HCT116 (cell line): ENCODE measurements around the gene FAM50A. TPM values are rescaled to one million over a fixed set of nuclear protein-coding genes. Genes with fewer than 3 reads are reported as not detected.

Source experiments
- ATAC-seq: fragments of 200-7000 bp; cut with Tn5 transposase; 2 replicates; pipeline ENCODE4 v1.9.1; 2020; ENCODE audit warnings: mild to moderate bottlenecking, moderate library complexity
- BruUV-seq: library from RNA; stranded (reverse); fragments of 400-500 nt; replicated peaks from 2 replicates; lab custom pipeline; 2021; lab: Mats Ljungman, UMichigan
- CTCF ChIA-PET: fragments of 300-600 bp; sonication (Branson Sonifier 250); formaldehyde crosslinking; loops from one replicate; lab custom pipeline; 2021; ENCODE audit warnings: antibody characterized with exemption; lab: Charles Lee
- POLR2A ChIA-PET: fragments of 300-600, 350-600 bp; sonication (Branson Sonifier 250); formaldehyde crosslinking; loops from one replicate; lab custom pipeline; 2021; ENCODE audit warnings: antibody characterized with exemption; lab: Charles Lee
- RAD21 ChIA-PET, 2 experiments: fragments of 300-600 bp; sonication (Branson Sonifier 250); formaldehyde crosslinking; loops; one replicate each; lab custom pipeline; 2023; ENCODE audit warnings: low total read pairs in 2 of 2; ENCODE audit not compliant: uncharacterized antibody in 2 of 2, unreplicated experiment in 2 of 2, low non-redundant PET in 1 of 2; lab: Charles Lee
- DNase-seq: peaks from one replicate; pipeline ENCODE4 v3.0.0-alpha.2; 2010; ENCODE audit warnings: low read depth, low spot score
- H2AFZ ChIP-seq: fragments of 200-600 bp; shearing (Covaris generic), sonication (generic); 2 replicates; pipeline ENCODE4 v1.6.1; 2017; ENCODE audit warnings: low read depth, mixed run types, mixed read lengths, antibody characterized with exemption, low read length; ENCODE audit not compliant: poor library complexity, severe bottlenecking
- H3K27ac ChIP-seq: 2 replicates; pipeline ENCODE4 v1.5.1; 2012; ENCODE audit warnings: low read depth, low read length
- H3K27me3 ChIP-seq: fragments of 200-600 bp; sonication (generic); 2 replicates; pipeline ENCODE4 v1.6.1; 2016; ENCODE audit warnings: mixed run types, low read length, mixed read lengths; ENCODE audit not compliant: insufficient read depth
- H3K36me3 ChIP-seq, 2 experiments: fragments of 200-500 bp in 1 of 2; fragments of 200-600 bp in 1 of 2; sonication (Bioruptor generic) in 1 of 2; sonication (generic) in 1 of 2; 2 replicates each; pipeline versions ENCODE4 v1.5.1 to v1.6.1; 2014 to 2016; ENCODE audit warnings: low read length in 2 of 2, inconsistent platforms in 1 of 2, mixed read lengths in 1 of 2, mixed run types in 1 of 2; ENCODE audit not compliant: insufficient read depth in 2 of 2, control insufficient read depth in 1 of 2
- H3K4me1 ChIP-seq, 2 experiments: fragments of 200-600 bp in 1 of 2; sonication (generic) in 1 of 2; 2 replicates each; pipeline versions ENCODE4 v1.5.1 to v1.6.1; 2012 to 2017; ENCODE audit warnings: low read length in 2 of 2, inconsistent platforms in 1 of 2, mild to moderate bottlenecking in 1 of 2, mixed read lengths in 1 of 2, mixed run types in 1 of 2, moderate library complexity in 1 of 2; ENCODE audit not compliant: insufficient read depth in 2 of 2, control insufficient read depth in 1 of 2
- H3K4me2 ChIP-seq: fragments of 200-600 bp; sonication (generic); 2 replicates; pipeline ENCODE4 v1.6.1; 2017; ENCODE audit warnings: mixed run types, low read length, mixed read lengths
- H3K4me3 ChIP-seq, 2 experiments: fragments of 200-600 bp in 1 of 2; sonication (generic) in 1 of 2; replicated peaks in 1 of 2; 2 replicates each; pipeline ENCODE4 v1.5.1; 2011 to 2016; ENCODE audit warnings: low read length in 2 of 2, control low read depth in 1 of 2, low read depth in 1 of 2, mild to moderate bottlenecking in 1 of 2, mixed read lengths in 1 of 2, mixed run types in 1 of 2
- H3K79me2 ChIP-seq: fragments of 200-600 bp; sonication (generic); 2 replicates; pipeline ENCODE4 v1.6.1; 2017; ENCODE audit warnings: mild to moderate bottlenecking, mixed run types, low read length, moderate library complexity, mixed read lengths; ENCODE audit not compliant: insufficient read depth
- H3K9ac ChIP-seq: fragments of 200-600 bp; sonication (generic); 2 replicates; pipeline ENCODE4 v1.6.1; 2016; ENCODE audit warnings: low read length, mixed read lengths
- H3K9me2 ChIP-seq: fragments of 200-600 bp; sonication (generic), shearing (Covaris generic); 2 replicates; pipeline ENCODE4 v1.6.1; 2017; ENCODE audit warnings: mixed run types, mild to moderate bottlenecking, moderate library complexity; ENCODE audit not compliant: insufficient read depth
- H3K9me3 ChIP-seq, 2 experiments: fragments of 200-500 bp in 1 of 2; fragments of 200-600 bp in 1 of 2; sonication (Bioruptor generic) in 1 of 2; sonication (generic) in 1 of 2; 2 replicates each; pipeline ENCODE4 v1.6.1; 2014 to 2017; ENCODE audit warnings: low read length in 2 of 2, mixed read lengths in 2 of 2, inconsistent platforms in 1 of 2, low read depth in 1 of 2, mild to moderate bottlenecking in 1 of 2, mixed run types in 1 of 2, moderate library complexity in 1 of 2; ENCODE audit not compliant: control insufficient read depth in 1 of 2, insufficient read depth in 1 of 2
- H4K20me1 ChIP-seq: fragments of 200-600 bp; sonication (generic), shearing (Covaris generic); 2 replicates; pipeline ENCODE4 v1.6.1; 2017; ENCODE audit warnings: mixed run types, mild to moderate bottlenecking, moderate library complexity; ENCODE audit not compliant: insufficient read depth
- CEBPB ChIP-seq: IDR thresholded peaks from 2 replicates; pipeline ENCODE4 v1.6.1; 2012; ENCODE audit warnings: low read depth
- CTCF ChIP-seq, 3 experiments: fragments of 200-600 bp in 1 of 3; sonication (generic) in 1 of 3; IDR thresholded peaks in 2 of 3; conservative IDR thresholded peaks in 1 of 3; 2 replicates each; pipeline ENCODE4 v1.5.1; 2012 to 2017; ENCODE audit warnings: low read depth in 2 of 3, low read length in 2 of 3, antibody characterized with exemption in 1 of 3, borderline replicate concordance in 1 of 3, control low read depth in 1 of 3, mild to moderate bottlenecking in 1 of 3, mixed read lengths in 1 of 3, mixed run types in 1 of 3, moderate library complexity in 1 of 3; ENCODE audit not compliant: insufficient read depth in 1 of 3
- EGR1 ChIP-seq: IDR thresholded peaks from 2 replicates; pipeline ENCODE4 v1.6.1; 2012; ENCODE audit warnings: low read depth
- EZH2 ChIP-seq: fragments of 200-600 bp; sonication (generic); IDR thresholded peaks from 2 replicates; pipeline ENCODE4 v1.6.1; 2017; ENCODE audit warnings: antibody characterized with exemption, mixed run types
- MAX ChIP-seq: IDR thresholded peaks from 2 replicates; pipeline ENCODE4 v1.6.1; 2012
- POLR2A ChIP-seq: IDR thresholded peaks from 2 replicates; pipeline ENCODE4 v1.7.0; 2011; ENCODE audit warnings: borderline replicate concordance; ENCODE audit not compliant: insufficient read depth, insufficient read length; ENCODE audit errors: extremely low read depth
- RAD21 ChIP-seq: IDR thresholded peaks from 2 replicates; pipeline ENCODE4 v1.6.1; 2012; ENCODE audit warnings: low read depth, mild to moderate bottlenecking
- REST ChIP-seq: IDR thresholded peaks from 2 replicates; pipeline ENCODE4 v1.6.1; 2012; ENCODE audit warnings: low read depth
- SIN3A ChIP-seq: IDR thresholded peaks from 2 replicates; pipeline ENCODE4 v1.6.1; 2012; ENCODE audit warnings: low read depth
- SP1 ChIP-seq: IDR thresholded peaks from 2 replicates; pipeline ENCODE4 v1.6.1; 2012; ENCODE audit warnings: low read depth
- SRF ChIP-seq: IDR thresholded peaks from 2 replicates; pipeline ENCODE4 v1.6.1; 2012; ENCODE audit warnings: low read depth
- TCF7L2 ChIP-seq: IDR thresholded peaks from 2 replicates; pipeline ENCODE4 v1.7.0; 2011; ENCODE audit warnings: borderline replicate concordance, inconsistent platforms; ENCODE audit not compliant: insufficient read depth, insufficient read length; ENCODE audit errors: extremely low read depth
- ZBTB33 ChIP-seq: IDR thresholded peaks from 2 replicates; pipeline ENCODE4 v1.6.1; 2011; ENCODE audit warnings: mild to moderate bottlenecking, low read length, moderate library complexity; ENCODE audit not compliant: insufficient replicate concordance; ENCODE audit errors: extremely low read depth
- ZFX ChIP-seq: fragments of 450-650 bp; IDR thresholded peaks from 2 replicates; pipeline ENCODE4 v1.6.1; 2017
- ZNF274 ChIP-seq: fragments of 200-500 bp; sonication (Bioruptor generic); IDR thresholded peaks from 2 replicates; pipeline ENCODE4 v1.6.1; 2014; ENCODE audit warnings: mild to moderate bottlenecking, low read depth, low read length, inconsistent platforms
- intact Hi-C: fragments of 100-400 bp; cut with micrococcal nuclease; formaldehyde crosslinking; loops from 2 replicates; pipeline ENCODE4 v1.10.0; 2022
- total RNA-seq: library from RNA; stranded (reverse); gene quantifications from one replicate; pipeline ENCODE4 v1.2.1, GENCODE V29; 2021; ENCODE audit not compliant: unreplicated experiment
- TF ChIP-seq, protein P1 (sequence below): IDR thresholded peaks from 2 replicates; pipeline ENCODE4 v1.6.1; 2012

FAM50A gene
- total RNA-seq, 1 experiment from 2014 or later: 46.5 TPM

GRCh38 chrX:154432210-154432609 lies 11.7 kb upstream of the FAM50A start:
- Histone ChIP-seq H3K27me3 (no peaks in the 10 kb centered on the region), H4K20me1 (no peaks in the 10 kb centered on the region), H3K36me3 (no peaks in the 10 kb centered on the region), H2AFZ (no peak overlapping the region), H3K4me1 (peaks cover 3 to 19% of the 10 kb centered on the region in 2 experiments; a peak in 2 of 4 replicates), H3K9ac (no peak overlapping the region), H3K27ac (no peak overlapping the region), H3K4me3 (no peak overlapping the region), H3K9me3 (no peaks in the 10 kb centered on the region), H3K9me2 (no peaks in the 10 kb centered on the region), H3K79me2 (peaks cover 7% of the 10 kb centered on the region; the same call in 1 of the 2 replicates), H3K4me2 (no peak overlapping the region)
- intact Hi-C loops: no loop called here
- DNase-seq: no peak
- ChIA-PET RAD21 (no interaction called here), CTCF (no interaction called here), POLR2A (no interaction called here)
- BruUV-seq: no TSS peak
- ATAC-seq: no peak
- TF ChIP-seq TCF7L2 (no peak), EGR1 (no peak), EZH2 (no peak), POLR2A (no peak), ZBTB33 (no peak), REST (no peak), ZFX (no peak), MAX (no peak), SIN3A (no peak), CEBPB (no peak), CTCF (IDR thresholded peaks at IDR 0.05 in 2 of 3, conservative IDR thresholded peaks at IDR 0.05 in 1 of 3; ENCODE audit: borderline replicate concordance in 1 of 3, insufficient read depth in 1 of 3, low read depth in 2 of 3, low read length in 2 of 3) (no peak), SP1 (no peak), ZNF274 (no peak), SRF (no peak), RAD21 (no peak)
- TF ChIP-seq, protein P1, sequence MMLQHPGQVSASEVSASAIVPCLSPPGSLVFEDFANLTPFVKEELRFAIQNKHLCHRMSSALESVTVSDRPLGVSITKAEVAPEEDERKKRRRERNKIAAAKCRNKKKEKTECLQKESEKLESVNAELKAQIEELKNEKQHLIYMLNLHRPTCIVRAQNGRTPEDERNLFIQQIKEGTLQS: no peak
